CD4-positive, alpha-beta T cell treated with Interleukin-12 subunit alpha and Interleukin-12 subunit beta, for 1 hour (primary cell): Measurements from ENCODE around the gene APBA2.

Experiments
- DNase-seq: peaks from one replicate; pipeline ENCODE4 v3.0.0-alpha.2; 2020

The APBA2 gene

DNA sequence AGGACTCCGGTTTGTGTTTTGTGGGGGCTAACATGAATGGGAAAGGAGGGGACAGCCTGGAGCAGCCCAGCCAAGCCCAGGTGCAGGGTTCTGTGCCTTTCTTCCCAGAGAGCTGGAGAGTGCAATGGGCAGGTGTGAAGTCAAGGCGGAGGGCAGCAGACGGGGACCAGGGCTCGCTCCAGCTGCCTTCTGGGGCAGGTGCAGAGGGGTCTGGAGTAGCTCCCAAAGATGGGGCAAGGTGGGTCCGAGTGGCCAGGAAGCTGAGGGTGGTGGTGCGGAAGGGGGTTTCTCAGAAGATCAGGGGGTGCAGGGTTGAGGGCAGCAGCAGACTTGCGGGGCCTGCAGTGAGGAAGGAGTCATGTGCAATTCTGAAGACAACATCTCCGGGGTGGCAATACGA, 225.0 kb downstream of the APBA2 start:
- no peak for DNase-seq

DNA sequence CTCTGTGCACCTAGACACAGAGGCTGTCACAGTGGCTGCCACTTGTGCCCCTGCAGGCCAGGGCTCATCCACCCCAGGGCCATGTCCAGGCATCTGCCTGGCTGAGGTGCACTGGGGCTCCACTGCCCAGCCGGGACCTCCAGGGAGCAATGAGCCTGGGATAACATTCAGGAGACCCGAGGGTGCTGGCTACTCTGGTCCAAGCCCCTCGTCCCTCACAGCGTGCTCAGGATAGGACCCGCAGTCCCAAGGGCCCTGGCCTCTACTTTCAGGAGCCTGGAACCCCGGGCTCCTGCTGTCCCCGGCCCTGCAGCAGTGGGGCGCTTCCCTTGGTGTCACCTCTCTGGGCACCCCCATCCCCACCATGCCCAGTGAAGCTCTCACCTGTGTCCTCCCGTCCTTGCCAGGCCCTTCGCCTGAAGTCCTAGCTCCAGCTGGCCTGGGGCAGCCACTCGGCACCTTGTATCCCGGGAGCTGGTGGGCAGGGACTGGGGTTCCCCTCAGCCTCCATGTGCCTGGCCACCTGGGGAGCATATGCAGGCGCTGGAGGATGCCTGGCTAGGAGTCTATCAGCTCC, 226.0 kb downstream of the APBA2 start:
- no peak for DNase-seq

DNA sequence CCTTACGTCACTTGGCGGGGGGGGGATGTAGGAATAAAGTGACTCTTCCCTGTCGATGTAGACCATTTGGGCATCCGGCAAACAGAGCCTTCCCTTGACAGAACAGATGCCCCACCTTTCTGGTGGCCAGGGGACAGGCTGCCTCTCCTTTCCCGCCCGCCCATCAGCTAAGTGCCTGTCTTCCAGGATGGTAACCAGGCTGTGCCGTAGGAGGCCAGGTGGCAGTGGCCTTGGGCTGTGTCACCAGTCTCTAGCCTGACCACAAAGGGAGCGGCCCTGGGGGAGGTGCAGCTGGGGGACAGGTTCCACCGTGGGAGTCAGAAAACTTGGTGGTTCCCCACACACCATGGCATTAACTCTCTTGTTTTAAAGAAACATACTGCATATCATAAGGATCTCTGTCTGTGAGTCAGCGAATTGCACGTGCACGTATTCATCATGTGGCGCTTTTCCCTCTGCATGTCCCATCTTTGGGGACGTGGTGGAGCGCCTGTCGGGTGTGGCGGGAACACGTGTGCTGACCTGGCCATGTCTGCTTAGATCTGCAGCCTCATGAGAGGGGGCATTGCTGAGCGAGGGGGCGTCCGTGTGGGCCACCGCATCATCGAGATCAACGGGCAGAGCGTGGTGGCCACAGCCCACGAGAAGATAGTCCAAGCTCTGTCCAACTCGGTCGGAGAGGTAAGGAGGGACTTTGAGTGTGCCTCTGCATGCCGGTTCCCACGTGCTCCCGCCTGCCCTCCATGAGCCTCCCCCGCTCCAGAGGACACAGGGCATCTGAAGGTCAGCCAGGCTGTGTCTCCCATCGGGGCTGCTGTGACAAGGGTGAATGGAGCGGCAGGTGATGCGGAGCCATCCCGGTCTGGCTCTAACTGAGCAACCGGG, 227.8 kb downstream of the APBA2 start:
- DNase-seq, result no peak

DNA sequence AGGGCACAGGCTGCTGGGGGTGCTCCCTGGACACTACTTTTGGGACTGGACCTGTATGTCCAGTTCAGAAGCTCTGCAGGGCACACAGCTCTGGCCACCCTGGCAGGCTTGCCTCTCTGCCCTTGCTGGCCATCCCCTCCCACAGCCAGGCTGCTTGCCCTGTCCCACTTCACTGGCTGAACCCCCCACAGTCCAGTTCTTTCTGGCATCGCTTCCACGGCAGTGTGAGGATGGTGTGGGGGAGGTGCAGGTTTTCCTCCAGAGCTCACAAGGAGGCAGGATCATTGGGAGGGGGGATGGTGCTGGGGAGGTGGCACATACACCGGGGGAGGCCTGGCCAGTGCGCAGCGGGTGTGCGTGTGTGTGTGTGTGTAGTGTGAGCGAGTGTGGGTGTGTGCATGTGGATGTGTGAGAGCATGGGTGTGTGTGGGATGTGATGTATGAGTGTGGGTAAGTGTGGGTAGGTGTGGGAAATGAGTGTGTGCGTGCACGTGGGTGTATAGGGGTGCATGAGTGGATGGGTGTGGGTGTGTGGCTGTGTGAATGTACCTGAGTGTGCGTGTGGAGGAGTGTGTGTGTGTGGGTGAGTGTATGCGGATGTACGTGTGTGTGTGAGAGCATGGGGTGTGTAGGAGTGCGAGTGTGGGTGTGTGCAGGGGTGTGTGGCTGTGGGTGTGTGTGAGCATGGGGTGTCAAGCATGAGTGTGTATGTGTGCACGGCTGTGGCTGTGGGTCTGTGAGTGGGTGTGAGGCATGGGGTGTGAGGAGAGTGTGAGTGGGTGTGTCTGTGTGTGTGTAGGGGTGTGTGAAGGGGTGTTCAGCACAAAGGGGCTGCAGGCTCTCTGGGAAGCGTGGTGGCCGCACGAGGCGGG, 228.7 kb downstream of the APBA2 start:
- no peak for DNase-seq

DNA sequence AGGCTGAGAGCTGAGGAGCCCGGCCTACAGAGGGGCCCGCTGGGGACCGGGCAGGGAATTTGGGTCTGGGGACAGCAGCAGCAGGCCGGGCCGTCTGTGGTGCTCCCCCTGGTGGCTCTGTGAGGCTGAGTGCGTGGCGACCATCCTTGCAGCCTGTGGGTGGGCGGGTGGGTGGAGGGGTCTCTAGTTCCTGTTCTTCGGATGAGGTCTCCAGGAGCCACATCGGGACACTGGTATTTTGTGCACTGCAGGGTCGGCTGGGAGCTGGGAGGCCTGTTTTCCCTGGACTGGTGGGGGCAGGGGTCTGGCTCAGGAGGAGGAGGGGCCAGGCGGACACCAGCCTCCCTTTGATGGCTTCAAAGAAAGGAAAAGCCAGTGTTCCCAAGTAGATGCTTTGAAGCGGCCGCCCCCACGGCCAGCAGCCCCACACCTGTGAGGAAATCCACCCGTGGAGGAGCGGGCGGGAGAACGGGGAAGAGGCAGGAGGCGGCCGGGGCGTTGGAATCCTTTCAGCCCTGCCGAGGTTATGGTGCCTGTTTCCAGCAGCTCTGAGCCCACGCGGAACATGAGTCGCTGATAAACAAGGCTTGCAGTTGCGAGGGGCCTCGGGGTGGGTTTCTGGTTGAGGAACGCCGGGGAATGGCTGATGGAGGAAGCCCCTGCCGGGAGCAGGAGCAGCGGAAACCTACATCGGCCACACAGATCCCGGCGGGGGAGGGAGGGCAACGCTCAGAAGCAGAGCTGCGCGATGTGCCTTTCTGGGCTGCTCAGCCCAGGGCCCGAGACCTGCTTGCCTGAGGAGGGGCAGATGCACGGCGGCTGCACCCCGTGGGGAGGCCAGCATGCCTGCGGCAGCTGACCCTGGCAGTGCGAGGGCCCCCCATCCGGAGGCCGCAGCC, 229.6 kb downstream of the APBA2 start:
- DNase-seq, result no peak

DNA sequence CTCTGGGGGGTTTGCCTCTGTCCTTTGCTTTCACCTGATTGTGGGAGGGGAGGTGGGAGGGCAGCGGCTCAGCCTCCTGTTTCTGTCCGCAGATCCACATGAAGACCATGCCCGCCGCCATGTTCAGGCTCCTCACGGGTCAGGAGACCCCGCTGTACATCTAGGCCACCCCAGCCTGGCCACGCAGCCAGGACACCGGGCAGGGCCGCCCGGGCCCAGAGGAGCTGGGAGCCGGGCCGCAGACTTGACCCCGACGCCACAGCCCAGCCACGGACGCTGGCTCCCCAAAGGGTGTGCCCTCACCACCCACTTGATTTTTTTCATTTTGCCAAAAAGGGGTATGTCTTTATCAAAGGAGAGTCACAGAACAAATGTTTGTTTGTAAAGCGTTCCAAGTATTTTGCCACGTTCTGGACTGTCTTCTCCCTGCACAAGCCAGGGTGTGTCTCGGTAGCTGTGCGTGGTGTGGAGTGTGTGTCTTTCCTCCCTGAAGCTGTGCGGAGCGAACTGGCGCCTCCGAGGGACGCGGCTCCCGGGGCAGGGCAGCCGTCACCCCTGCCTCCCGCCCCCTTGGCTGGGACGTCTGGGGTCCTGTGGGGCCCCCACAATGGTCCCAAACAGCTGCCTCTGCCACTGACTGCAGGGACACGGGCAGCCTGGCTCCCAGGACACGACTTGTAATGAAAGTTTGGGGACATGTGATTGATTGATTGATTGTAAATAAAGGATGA, 231.4 kb downstream of the APBA2 start:
- no peak for DNase-seq

DNA sequence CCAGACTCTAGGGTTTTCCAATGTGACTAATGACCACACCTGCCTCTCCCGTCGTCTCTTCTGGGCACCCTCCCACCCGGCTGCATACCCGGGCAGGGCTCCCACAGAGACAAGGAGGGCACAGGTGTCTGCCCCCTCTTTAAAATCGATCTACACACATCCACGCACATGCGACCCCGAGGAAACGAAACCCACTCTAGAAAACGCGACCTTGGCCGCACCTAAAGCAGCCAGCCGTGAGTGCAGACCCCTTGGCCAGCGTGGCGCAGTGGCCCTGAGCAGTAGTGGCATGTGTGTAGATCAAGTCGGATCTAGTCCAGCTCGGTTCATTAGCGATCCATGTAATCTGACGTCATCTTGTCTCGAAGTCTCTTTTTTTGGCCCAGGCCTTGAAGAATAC, 232.0 kb downstream of the APBA2 start:
- DNase-seq, result no peak

DNA sequence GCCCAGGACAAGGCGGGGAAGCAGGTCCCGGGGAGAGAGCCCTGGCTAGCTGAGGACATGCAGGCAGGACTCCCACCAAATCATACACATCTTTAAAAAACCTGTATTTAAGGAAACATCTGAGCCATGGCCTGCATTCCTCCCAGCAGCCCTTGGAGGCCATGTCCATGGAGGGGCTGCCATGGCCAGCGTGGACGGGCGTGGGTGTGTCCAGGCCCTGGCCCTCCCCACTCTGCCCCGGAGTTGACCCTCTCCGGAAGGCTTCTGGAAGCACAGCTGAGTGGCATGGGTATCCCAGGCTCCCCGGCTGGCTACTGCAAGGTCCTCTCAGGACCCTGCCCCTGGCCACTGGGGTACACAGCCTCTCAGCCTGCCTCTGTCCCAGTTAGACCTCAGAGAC, 234.1 kb downstream of the APBA2 start:
- no peak for DNase-seq

DNA sequence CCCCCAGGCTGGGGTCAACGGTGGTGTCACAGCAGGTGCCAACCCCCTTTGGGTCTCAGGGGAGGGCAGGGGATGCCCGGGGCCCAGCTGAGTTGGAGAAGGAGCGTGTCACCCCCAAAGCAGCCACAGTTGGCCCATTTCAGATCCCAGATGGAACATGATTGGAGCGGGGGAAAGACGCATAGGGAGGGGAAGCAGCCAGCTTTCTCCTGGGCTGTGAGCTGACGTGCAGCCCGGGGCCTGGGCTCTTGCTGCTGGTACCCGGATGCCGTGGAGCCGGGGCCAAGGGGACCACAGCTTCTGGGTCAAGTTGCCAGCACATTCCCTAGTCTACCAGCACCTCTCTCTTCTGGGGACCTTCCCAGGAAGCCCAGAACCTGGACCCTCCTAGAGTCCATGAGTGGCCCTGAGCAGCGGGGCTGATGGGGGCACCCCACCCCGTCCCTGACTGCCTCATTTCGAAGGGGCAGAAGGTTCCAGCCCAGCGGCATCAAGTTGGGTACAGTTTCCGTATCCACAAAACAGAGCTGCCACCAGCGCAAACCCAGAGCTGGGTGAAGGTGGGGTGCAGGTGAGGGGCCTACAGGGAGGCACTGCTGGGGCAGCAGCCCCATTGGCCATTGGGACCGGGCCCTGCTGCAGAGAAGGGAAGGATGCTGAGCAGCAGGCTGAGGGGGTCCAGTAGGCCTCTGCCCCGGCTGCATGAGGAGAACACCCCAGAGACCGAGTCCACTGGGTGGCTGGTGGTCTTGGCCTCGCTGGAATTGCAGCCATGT, 235.0 kb downstream of the APBA2 start:
- DNase-seq, result no peak

DNA sequence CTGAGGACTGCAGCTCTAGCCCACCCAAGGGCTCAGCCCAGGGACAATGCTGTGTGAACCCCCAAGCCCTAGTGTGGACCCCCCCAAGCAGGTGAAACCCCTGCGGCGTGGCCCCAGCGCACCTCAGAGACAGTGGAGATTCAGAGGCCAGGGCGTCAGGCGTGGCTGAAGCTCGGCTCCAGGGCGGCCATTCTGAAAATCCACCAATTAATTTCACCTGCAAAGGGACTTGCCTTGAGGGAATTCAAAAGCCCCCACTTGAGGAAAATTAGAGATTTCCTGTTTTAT, 235.5 kb downstream of the APBA2 start:
- no peak for DNase-seq

DNA sequence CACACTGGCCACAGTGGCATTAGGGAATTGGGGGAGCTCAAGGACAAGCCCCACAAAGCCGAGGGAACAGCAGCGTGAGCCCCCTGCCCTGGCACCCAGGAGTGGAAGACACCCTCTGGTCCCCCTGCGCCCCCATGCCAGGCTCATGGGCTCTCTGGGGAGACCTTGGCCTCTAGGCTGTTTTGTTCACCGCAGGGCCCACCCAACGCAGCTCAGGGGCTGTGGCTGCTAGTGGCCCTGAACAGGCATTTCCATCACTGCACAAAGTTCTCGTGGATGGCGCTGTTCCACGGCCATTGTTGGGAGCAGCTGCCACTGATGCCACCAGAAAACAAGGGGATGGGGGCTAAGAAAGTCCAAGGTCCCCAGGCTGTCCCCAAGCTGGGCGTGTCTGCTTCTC, 236.1 kb downstream of the APBA2 start:
- no peak for DNase-seq

DNA sequence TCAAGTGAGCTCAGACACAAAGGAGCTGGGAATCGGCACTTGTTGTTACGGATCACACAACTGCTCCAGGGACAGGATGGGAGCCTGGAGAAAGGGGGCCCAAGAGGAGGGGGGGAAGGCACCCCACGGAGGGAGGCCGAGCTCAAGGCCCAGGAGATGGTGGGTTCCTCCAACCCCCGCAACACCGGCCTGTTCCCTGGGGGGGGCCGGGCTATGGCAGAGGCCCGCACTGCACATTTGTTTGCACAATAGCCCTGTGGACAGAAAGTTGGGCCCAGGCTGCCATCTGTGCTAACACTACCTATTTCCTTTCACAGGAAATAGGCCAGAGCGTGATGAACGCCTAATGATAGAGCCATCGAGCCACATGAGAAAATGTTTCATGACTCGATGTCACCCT, 236.7 kb downstream of the APBA2 start:
- DNase-seq, result no peak

DNA sequence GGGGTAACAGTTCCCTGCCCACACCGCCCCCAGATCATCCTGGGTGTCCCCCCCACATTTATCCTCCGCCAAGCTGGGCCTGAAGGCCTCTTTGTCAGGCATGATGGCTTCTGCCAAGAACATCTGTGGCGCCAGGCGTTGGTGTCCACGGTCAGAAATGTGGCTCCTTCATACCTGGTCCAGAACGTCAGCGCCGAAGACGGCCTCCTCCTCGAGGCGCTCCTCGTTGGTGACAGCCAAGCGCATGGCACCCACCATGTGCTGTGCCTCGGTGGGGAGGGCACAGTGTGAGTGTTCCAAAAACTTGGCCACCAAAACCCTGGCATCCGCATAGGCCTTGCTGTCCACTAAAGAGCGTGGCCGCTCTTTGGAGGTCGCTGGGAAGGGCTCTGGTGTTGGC, 237.4 kb downstream of the APBA2 start:
- no peak for DNase-seq

DNA sequence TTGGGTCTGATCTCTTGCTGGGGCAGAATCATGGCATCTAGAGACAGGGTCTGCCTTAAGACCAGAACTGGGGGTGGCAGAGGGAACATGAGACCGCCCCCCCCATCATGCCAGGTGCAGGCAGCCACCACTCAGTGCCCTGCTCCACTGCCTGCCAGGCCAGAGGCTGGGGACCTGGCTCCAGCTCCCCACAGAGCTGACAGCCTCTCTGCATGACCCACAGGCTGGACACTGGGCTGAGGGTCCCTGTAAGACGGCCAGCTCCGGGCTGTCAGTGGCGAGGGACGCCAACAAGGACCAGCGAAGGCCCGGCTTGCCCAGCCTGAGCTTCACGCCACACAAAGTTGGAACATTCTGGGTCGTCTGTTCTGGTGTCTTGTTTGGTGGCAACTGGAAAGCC, 238.2 kb downstream of the APBA2 start:
- no peak for DNase-seq

DNA sequence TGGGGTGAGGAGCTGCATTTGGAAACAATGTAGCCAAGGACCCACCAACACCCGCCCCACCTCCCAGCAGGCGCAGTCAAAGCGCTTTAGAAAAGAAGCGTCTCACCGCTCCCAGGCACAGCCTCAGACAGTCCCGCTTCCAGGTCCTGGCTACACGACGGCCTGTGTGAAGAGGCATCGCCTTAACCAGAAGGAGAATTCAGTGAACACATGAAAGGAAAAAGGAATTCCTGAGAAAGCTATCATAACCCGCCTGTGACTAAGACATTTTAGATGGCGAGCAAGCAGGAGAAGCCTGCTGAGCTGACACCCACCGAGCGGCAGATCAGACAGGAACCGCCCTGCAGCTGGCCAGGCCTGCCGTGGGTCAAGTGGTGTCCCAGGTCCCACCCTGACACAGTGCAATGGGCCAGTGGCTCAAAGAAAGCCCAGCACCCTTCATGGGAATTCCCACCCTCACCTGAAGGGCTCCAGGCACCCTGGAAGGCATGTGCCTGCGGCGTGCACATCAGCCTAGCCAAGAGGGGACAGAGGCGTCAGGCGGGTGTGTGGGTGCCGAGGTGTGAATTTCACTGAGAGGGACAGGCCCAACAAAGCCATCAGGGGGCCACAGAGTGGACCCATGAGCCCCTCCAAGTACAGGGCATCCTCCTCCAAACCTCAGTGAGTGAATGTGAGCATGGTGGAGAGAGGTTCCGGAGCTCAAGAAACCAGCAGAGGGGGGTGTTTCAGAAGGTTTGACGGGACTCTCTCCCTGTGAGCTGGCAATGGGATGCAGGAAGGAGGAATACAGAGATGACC, 239.0 kb downstream of the APBA2 start:
- no peak for DNase-seq

DNA sequence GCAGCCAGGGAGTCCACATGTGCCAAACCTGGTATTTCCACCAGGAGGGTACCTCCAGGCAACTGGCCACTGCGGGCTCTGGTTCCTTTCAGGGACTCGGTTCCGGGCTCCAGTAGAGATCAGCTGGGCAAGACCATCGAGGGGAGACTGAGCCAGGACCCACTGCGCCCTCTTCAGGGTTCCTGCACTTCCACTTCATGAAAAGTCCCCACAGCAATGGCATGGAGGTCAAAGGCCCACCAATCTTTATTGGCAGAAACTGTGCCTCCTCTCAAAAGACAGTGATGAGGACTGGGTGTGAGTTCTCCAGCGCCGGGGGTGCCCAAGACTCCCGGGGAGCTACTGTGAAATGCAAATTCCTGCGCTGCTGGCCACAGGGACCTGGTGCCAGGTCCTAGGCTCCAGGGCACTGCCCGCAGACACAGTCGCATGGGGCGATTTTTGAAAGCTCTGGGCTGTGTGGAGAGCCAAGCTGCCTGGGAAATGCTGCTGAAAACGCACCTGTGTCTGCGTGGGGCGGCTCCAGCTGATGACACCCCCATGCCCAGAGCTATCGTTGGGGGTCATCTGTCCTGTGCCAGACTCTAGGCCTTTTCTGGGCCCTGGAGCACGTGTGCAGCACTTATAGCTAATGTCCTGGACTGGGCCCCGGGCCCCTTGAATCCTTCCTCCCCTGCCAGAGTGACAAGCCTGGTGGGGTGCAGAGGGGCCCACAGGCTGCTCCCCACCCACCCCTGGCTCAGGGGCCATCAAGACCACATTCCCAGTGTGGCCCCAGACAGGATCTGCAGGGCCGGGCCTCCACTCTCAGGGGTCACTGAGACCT, 239.8 kb downstream of the APBA2 start:
- DNase-seq, result no peak

DNA sequence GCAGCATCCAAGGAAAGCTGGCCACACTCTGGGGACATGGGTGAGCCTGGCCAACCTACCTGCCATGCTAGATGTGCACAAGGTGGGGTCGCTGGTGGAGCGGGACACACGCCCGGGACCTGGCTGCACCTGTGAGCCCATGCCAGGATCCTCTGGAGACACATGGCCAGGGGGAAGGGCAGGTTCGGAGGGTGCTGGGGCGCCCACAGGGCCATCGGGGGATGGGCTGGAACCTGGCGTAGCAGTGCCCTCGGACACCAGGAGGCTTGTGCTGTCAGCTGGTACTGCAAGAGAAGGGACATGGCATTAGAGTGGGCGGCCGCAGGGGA, 240.4 kb downstream of the APBA2 start:
- DNase-seq, result no peak

DNA sequence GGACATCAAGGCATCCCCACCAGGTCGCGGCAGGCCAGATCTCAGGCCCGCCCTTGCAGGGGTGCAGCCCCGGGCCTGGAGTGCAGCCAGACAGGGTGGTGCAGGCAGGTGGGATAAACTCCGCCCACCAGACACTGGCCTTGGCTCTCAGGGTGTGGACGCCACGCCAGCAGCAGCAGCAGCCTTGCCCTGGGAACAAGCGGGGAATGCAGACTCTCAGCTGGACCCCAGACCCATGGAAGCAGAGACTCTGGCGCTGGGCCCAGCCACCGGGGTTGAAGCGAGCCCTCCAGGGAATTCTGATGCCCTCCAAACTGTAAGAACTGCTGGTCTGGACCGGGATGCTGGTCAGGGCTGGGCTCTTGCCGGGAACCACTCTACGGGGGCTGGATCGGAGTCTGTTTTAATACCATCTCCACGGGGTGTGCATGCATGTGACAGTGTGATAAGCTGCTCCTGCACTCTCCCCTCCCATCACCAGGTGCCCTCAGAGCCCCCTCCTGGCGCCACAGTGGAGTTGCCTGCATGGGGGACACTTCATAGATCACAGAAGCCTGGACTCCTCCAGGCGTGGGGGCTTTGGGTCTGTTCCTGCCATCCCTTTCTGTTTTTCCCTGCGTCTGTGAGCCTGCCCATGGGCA, 241.2 kb downstream of the APBA2 start:
- DNase-seq, result no peak
